ENCODE data around the gene CETN1. TPM values are rescaled to one million over a fixed set of nuclear protein-coding genes. Genes with fewer than 3 reads are reported as not detected.

Gene CETN1
- polyA plus RNA-seq, 1 donor from 2014 or later = not detected

GRCh38 chr18:567122-567521, 13.1 kb upstream of the CETN1 start:
- no peaks in the 10 kb centered on the region for H3K36me3 ChIP-seq (ENCODE audit: insufficient read depth, low read length)
- TF ChIP-seq REST (IDR thresholded peaks at IDR 0.05; ENCODE audit: borderline replicate concordance) (no peak), EP300 (conservative IDR thresholded peaks at IDR 0.05; ENCODE audit: poor library complexity, severe bottlenecking) (no peak), CTCF (IDR thresholded peaks at IDR 0.05; ENCODE audit: poor library complexity, severe bottlenecking) (no peak), TAF1 (IDR thresholded peaks at IDR 0.05; ENCODE audit: low read depth) (no peak), EZH2 (IDR thresholded peaks at IDR 0.05; ENCODE audit: borderline replicate concordance, insufficient read depth, low read length, poor library complexity, severe bottlenecking) (no peak), POLR2AphosphoS5 (IDR thresholded peaks at IDR 0.05) (no peak), RAD21 (conservative IDR thresholded peaks at IDR 0.05) (no peak), MXI1 (conservative IDR thresholded peaks at IDR 0.05; ENCODE audit: poor library complexity, severe bottlenecking) (no peak), SMC3 (conservative IDR thresholded peaks at IDR 0.05; ENCODE audit: poor library complexity) (no peak)
- H3K79me2 ChIP-seq (replicated peaks; ENCODE audit: insufficient read depth, low read length) = no peaks in the 10 kb centered on the region
- H3K27me3 ChIP-seq (ENCODE audit: insufficient read depth, low read depth, low read length) = no peaks in the 10 kb centered on the region
- H3K9ac ChIP-seq (ENCODE audit: low read length) = no peak overlapping the region
- H3K9me3 ChIP-seq (ENCODE audit: low read length) = no peaks in the 10 kb centered on the region
- no peaks in the 10 kb centered on the region for H3F3A ChIP-seq (ENCODE audit: insufficient read depth, low read length, poor library complexity, severe bottlenecking)
- no peak overlapping the region for H3K4me2 ChIP-seq (ENCODE audit: low read length)
- no peak overlapping the region for H3K27ac ChIP-seq (ENCODE audit: low read length)
- H3K4me3 ChIP-seq (ENCODE audit: low read length) = no peak overlapping the region
- no peak overlapping the region for H2AFZ ChIP-seq (ENCODE audit: low read depth, low read length)
- H4K20me1 ChIP-seq (ENCODE audit: insufficient read depth) = no peaks in the 10 kb centered on the region
- H3K9me2 ChIP-seq (ENCODE audit: insufficient read depth, low read length) = no peaks in the 10 kb centered on the region

- H3K9me3 ChIP-seq (ENCODE audit: low read length) = no peaks in the 10 kb centered on the region
- TF ChIP-seq MXI1 (conservative IDR thresholded peaks at IDR 0.05; ENCODE audit: poor library complexity, severe bottlenecking) (no peak), EP300 (conservative IDR thresholded peaks at IDR 0.05; ENCODE audit: poor library complexity, severe bottlenecking) (no peak), SMC3 (conservative IDR thresholded peaks at IDR 0.05; ENCODE audit: poor library complexity) (no peak), REST (IDR thresholded peaks at IDR 0.05; ENCODE audit: borderline replicate concordance) (no peak), RAD21 (conservative IDR thresholded peaks at IDR 0.05) (no peak), CTCF (IDR thresholded peaks at IDR 0.05; ENCODE audit: poor library complexity, severe bottlenecking) (no peak), POLR2AphosphoS5 (IDR thresholded peaks at IDR 0.05) (no peak), TAF1 (IDR thresholded peaks at IDR 0.05; ENCODE audit: low read depth) (no peak), EZH2 (IDR thresholded peaks at IDR 0.05; ENCODE audit: borderline replicate concordance, insufficient read depth, low read length, poor library complexity, severe bottlenecking) (no peak)
- no peak overlapping the region for H2AFZ ChIP-seq (ENCODE audit: low read depth, low read length)
- H3K79me2 ChIP-seq (replicated peaks; ENCODE audit: insufficient read depth, low read length) = no peaks in the 10 kb centered on the region
- H3K27ac ChIP-seq (ENCODE audit: low read length) = no peak overlapping the region
- no peaks in the 10 kb centered on the region for H3K9me2 ChIP-seq (ENCODE audit: insufficient read depth, low read length)
- H3K4me3 ChIP-seq (ENCODE audit: low read length) = no peak overlapping the region
- H3F3A ChIP-seq (ENCODE audit: insufficient read depth, low read length, poor library complexity, severe bottlenecking) = no peaks in the 10 kb centered on the region
- H4K20me1 ChIP-seq (ENCODE audit: insufficient read depth) = no peaks in the 10 kb centered on the region
- H3K36me3 ChIP-seq (ENCODE audit: insufficient read depth, low read length) = no peaks in the 10 kb centered on the region
- H3K27me3 ChIP-seq (ENCODE audit: insufficient read depth, low read depth, low read length) = no peaks in the 10 kb centered on the region
- H3K9ac ChIP-seq (ENCODE audit: low read length) = no peak overlapping the region
- no peak overlapping the region for H3K4me2 ChIP-seq (ENCODE audit: low read length)
Observed at GRCh38 chr18:568731-569130, 11.4 kb upstream of the CETN1 start.
